GM19240 (cell line): ENCODE data around the gene RPSA.
A peak's percentile ranks its signal among the peaks of the same experiment; 100 is the strongest.
"Not testable (repeated sequence)": the region's sequence is repeated elsewhere in the genome, so short reads cannot be mapped to it uniquely, and the experiment has no call there.

Experiments used
- DNase-seq: peaks from one replicate; pipeline ENCODE4 v3.0.0; 2011; ENCODE audit warnings: low spot score; ENCODE audit not compliant: insufficient read length

The RPSA gene

GRCh38 chr3:39419742-39420315, 13.3 kb downstream of the RPSA start:
- DNase-seq: no peak

- DNase-seq: no peak
Measured at GRCh38 chr3:39420543-39420942, 14.0 kb downstream of the RPSA start.

- DNase-seq: no peak
Measured at GRCh38 chr3:39423436-39423970, 17.0 kb downstream of the RPSA start.

- no peak for DNase-seq
Measured at GRCh38 chr3:39426312-39426711, 19.8 kb downstream of the RPSA start.

- no peak for DNase-seq
Measured at GRCh38 chr3:39427506-39427905, 21.0 kb downstream of the RPSA start.

- no peak for DNase-seq
Measured at GRCh38 chr3:39428745-39429201, 22.3 kb downstream of the RPSA start.

GRCh38 chr3:39429466-39429865, 22.9 kb downstream of the RPSA start:
- DNase-seq: no peak

- no peak for DNase-seq
Measured at GRCh38 chr3:39432342-39432741, 25.8 kb downstream of the RPSA start.

GRCh38 chr3:39433642-39434041, 27.1 kb downstream of the RPSA start:
- DNase-seq: no peak

GRCh38 chr3:39434574-39434973, 28.1 kb downstream of the RPSA start:
- DNase-seq: no peak

GRCh38 chr3:39435006-39435748, 28.7 kb downstream of the RPSA start:
- no peak for DNase-seq

- DNase-seq: no peak
Measured at GRCh38 chr3:39438880-39439279, 32.4 kb downstream of the RPSA start.

GRCh38 chr3:39440316-39440715, 33.8 kb downstream of the RPSA start:
- DNase-seq: no peak

- no peak for DNase-seq
Measured at GRCh38 chr3:39443530-39443929, 37.0 kb downstream of the RPSA start.

- no peak for DNase-seq
Measured at GRCh38 chr3:39445927-39446326, 39.4 kb downstream of the RPSA start.

GRCh38 chr3:39446444-39446843, 39.9 kb downstream of the RPSA start:
- no peak for DNase-seq

GRCh38 chr3:39447637-39448483, 41.3 kb downstream of the RPSA start:
- peak; percentile 75 for DNase-seq

- no peak for DNase-seq
Measured at GRCh38 chr3:39448506-39449233, 42.1 kb downstream of the RPSA start.

GRCh38 chr3:39449796-39450195, 43.3 kb downstream of the RPSA start:
- no peak for DNase-seq

GRCh38 chr3:39453134-39453533, 46.6 kb downstream of the RPSA start:
- DNase-seq: no peak

GRCh38 chr3:39453872-39454271, 47.4 kb downstream of the RPSA start:
- DNase-seq: not testable (repeated sequence)
